HepG2 (cell line): Measurements from ENCODE around the gene PPM1G. TPM values are rescaled to one million over a fixed set of nuclear protein-coding genes. Genes with fewer than 3 reads are reported as not detected.

ENCODE experiments used
- AGO1 ChIP-seq: fragments of 200-400 bp; formaldehyde crosslinking; IDR thresholded peaks from 2 replicates; pipeline ENCODE4 v1.6.1; 2017; ENCODE audit warnings: mild to moderate bottlenecking, low read depth, low read length, moderate library complexity; ENCODE audit not compliant: poor library complexity, severe bottlenecking
- EHMT2 ChIP-seq: fragments of 200-600 bp; sonication (generic); IDR thresholded peaks from 2 replicates; pipeline ENCODE4 v1.7.0; 2017; ENCODE audit warnings: antibody characterized with exemption, low read depth, low read length, borderline replicate concordance
- FOXP1 ChIP-seq, 2 experiments: fragments of 450-650 bp in 1 of 2; IDR thresholded peaks; 2 replicates each; pipeline ENCODE4 v1.6.1; 2017 to 2018; ENCODE audit warnings: antibody characterized with exemption in 1 of 2
- KAT7 ChIP-seq: IDR thresholded peaks from 2 replicates; pipeline ENCODE4 v1.6.1; 2018; ENCODE audit warnings: borderline replicate concordance, missing compliant biosample characterization
- KLF15 ChIP-seq: sonication (generic); formaldehyde crosslinking; IDR thresholded peaks from 2 replicates; pipeline ENCODE4 v1.8.1; 2023; ENCODE audit warnings: borderline replicate concordance, mild to moderate bottlenecking, inconsistent platforms, missing genetic modification reagents, mixed read lengths
- MBNL3 ChIP-seq: fragments of 250-450 bp; sonication (Bioruptor Pico); conservative IDR thresholded peaks from 2 replicates; pipeline ENCODE4 v1.8.0; 2022; ENCODE audit warnings: mild to moderate bottlenecking, inconsistent platforms
- MEIS2 ChIP-seq: sonication (generic); formaldehyde crosslinking; IDR thresholded peaks from 2 replicates; pipeline ENCODE4 v1.9.0; 2021; ENCODE audit warnings: mild to moderate bottlenecking, missing genetic modification reagents
- MIXL1 ChIP-seq: IDR thresholded peaks from 2 replicates; pipeline ENCODE4 v1.6.1; 2016
- MLLT10 ChIP-seq: sonication (generic); formaldehyde crosslinking; IDR thresholded peaks from 2 replicates; pipeline ENCODE4 v1.4.0; 2020; ENCODE audit warnings: missing genetic modification reagents
- NR0B2 ChIP-seq: sonication (generic); formaldehyde crosslinking; IDR thresholded peaks from 2 replicates; pipeline ENCODE4 v1.4.0; 2020; ENCODE audit warnings: mild to moderate bottlenecking, missing genetic modification reagents
- PATZ1 ChIP-seq: sonication (generic); formaldehyde crosslinking; IDR thresholded peaks from 2 replicates; pipeline ENCODE4 v1.4.0; 2020; ENCODE audit warnings: missing genetic modification reagents
- PCBP1 ChIP-seq: fragments of 200-400 bp; formaldehyde crosslinking; IDR thresholded peaks from 2 replicates; pipeline ENCODE4 v1.6.1; 2017; ENCODE audit warnings: mild to moderate bottlenecking, low read depth, low read length, borderline replicate concordance
- REXO4 ChIP-seq: sonication (generic); formaldehyde crosslinking; IDR thresholded peaks from 2 replicates; pipeline ENCODE4 v1.8.0; 2022; ENCODE audit warnings: missing genetic modification reagents, mild to moderate bottlenecking, borderline replicate concordance
- SCMH1 ChIP-seq: sonication (generic); formaldehyde crosslinking; IDR thresholded peaks from 2 replicates; pipeline ENCODE4 v1.9.0; 2021; ENCODE audit warnings: missing genetic modification reagents, mild to moderate bottlenecking, borderline replicate concordance
- SIX4 ChIP-seq: sonication (generic); formaldehyde crosslinking; IDR thresholded peaks from 2 replicates; pipeline ENCODE4 v1.4.0; 2020; ENCODE audit warnings: missing genetic modification reagents
- TSC22D2 ChIP-seq: sonication (generic); formaldehyde crosslinking; IDR thresholded peaks from 2 replicates; pipeline ENCODE4 v1.5.1; 2020; ENCODE audit warnings: missing genetic modification reagents, mild to moderate bottlenecking, borderline replicate concordance
- XRCC5 ChIP-seq: fragments of 200-400 bp; formaldehyde crosslinking; optimal IDR thresholded peaks from 2 replicates; pipeline ENCODE3; 2017; ENCODE audit warnings: mild to moderate bottlenecking, low read length
- ZC3H13 ChIP-seq: sonication (generic); formaldehyde crosslinking; IDR thresholded peaks from 2 replicates; pipeline ENCODE4 v1.8.1; 2023; ENCODE audit warnings: mild to moderate bottlenecking, missing genetic modification reagents, moderate library complexity
- ZMYM4 ChIP-seq: sonication (generic); formaldehyde crosslinking; IDR thresholded peaks from 2 replicates; pipeline ENCODE4 v1.8.1; 2023; ENCODE audit warnings: mild to moderate bottlenecking, missing genetic modification reagents
- ZNF10 ChIP-seq: sonication (generic); formaldehyde crosslinking; IDR thresholded peaks from 2 replicates; pipeline ENCODE4 v1.4.0; 2020; ENCODE audit warnings: mild to moderate bottlenecking, low read depth, missing genetic modification reagents, borderline replicate concordance
- ZNF34 ChIP-seq: sonication (generic); formaldehyde crosslinking; IDR thresholded peaks from 2 replicates; pipeline ENCODE4 v1.4.0; 2020; ENCODE audit warnings: mild to moderate bottlenecking, missing genetic modification reagents, borderline replicate concordance
- polyA plus RNA-seq, 8 experiments: library from polyadenylated mRNA; depleted of rRNA in 3 of 8; stranded (reverse) in 7 of 8; unstranded in 1 of 8; fragments of >200 nt; fragmentation: Illumina TruSeq in 4 of 8; extraction: Trizol in 4 of 8; gene quantifications; 2 replicates each; pipeline versions ENCODE4 v1.2.1 to v1.2.3, GENCODE V29; 2011 to 2016; ENCODE audit warnings: low read depth in 4 of 8, missing spikeins in 1 of 8, mixed read lengths in 1 of 8; ENCODE audit not compliant: insufficient read depth in 1 of 8
- total RNA-seq, 5 experiments: library from RNA; depleted of rRNA; stranded (reverse); fragments of >200 nt; fragmentation: Illumina TruSeq; extraction: Trizol; gene quantifications; 2 replicates each; pipeline ENCODE4 v1.2.3, GENCODE V29; 2016; ENCODE audit warnings: low read depth in 1 of 5
- TF ChIP-seq, protein P1 (sequence below): sonication (generic); formaldehyde crosslinking; IDR thresholded peaks from 2 replicates; pipeline ENCODE4 v1.8.0; 2022; ENCODE audit warnings: missing genetic modification reagents, mild to moderate bottlenecking, inconsistent platforms, borderline replicate concordance
- TF ChIP-seq, protein P2 (sequence below): sonication (generic); formaldehyde crosslinking; IDR thresholded peaks from 2 replicates; pipeline ENCODE4 v1.4.0; 2020; ENCODE audit warnings: missing genetic modification reagents
- TF ChIP-seq, protein P3 (sequence below): sonication (generic); formaldehyde crosslinking; IDR thresholded peaks from 2 replicates; pipeline ENCODE4 v1.4.0; 2020; ENCODE audit warnings: mild to moderate bottlenecking, missing genetic modification reagents

Gene PPM1G
- total and polyA plus RNA-seq, 2 of the 13 experiments (the other 11 are each of a cell fraction or from before 2014, with no cell fraction given): 58.2 to 213 TPM

DNA sequence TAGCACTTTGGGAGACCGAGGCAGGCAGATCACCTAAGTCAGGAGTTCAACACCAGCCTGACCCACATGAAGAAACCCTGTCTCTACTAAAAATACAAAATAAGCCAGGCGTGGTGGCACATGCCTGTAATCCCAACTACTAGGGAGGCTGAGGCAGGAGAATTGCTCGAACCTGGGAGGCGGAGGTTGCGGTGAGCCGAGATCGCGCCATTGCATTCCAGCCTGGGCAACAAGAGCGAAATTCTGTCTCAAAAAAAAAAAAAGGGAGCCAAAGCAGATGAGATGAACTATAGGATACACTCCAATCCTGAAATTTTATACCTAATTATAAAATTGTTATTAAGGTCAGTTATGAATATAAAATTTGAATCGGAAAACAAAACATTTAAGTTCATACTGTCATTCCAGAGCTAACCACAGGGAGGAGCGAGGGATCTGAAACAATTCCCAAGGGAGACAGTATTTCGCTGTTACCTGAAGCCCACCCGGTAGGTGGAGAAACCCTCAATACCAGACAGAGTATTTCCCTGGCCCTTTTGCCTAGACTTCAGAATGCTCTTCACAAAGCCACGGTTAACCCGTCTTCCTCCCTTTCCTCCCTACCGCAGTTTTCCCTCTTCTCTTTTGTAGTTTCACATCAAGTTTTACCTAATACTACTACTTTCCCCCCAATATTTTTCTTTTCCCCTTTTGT lies 1.4 kb downstream of the PPM1G start (continued):
- TF ChIP-seq MIXL1 (CRISPR knock-in tag) (no peak), ZC3H13 (CRISPR knock-in tag) (no peak), TSC22D2 (0 out of 2 replicates have a peak, but pooled peaks have one; percentile 14), SIX4 (CRISPR knock-in tag) (no peak), KLF15 (CRISPR knock-in tag) (no peak), NR0B2 (CRISPR knock-in tag) (no peak), MBNL3 (CRISPR knock-in tag) (no peak), ZNF10 (CRISPR knock-in tag) (no peak), EHMT2 (no peak), KAT7 (CRISPR knock-in tag) (peak; percentile 67; the same call in 1 of the 2 replicates), MLLT10 (CRISPR knock-in tag) (no peak), XRCC5 (no peak), ZNF34 (CRISPR knock-in tag) (no peak), FOXP1 (IDR thresholded peaks at IDR 0.05) (no peak), FOXP1 (CRISPR knock-in tag; IDR thresholded peaks at IDR 0.05) (no peak), REXO4 (no peak), ZMYM4 (CRISPR knock-in tag) (0 out of 2 replicates have a peak, but pooled peaks have one; percentile 32), SCMH1 (CRISPR knock-in tag) (no peak), PCBP1 (no peak), AGO1 (no peak), MEIS2 (CRISPR knock-in tag) (no peak), PATZ1 (peak; percentile 26; the same call in 1 of the 2 replicates)
- TF ChIP-seq, protein P1, sequence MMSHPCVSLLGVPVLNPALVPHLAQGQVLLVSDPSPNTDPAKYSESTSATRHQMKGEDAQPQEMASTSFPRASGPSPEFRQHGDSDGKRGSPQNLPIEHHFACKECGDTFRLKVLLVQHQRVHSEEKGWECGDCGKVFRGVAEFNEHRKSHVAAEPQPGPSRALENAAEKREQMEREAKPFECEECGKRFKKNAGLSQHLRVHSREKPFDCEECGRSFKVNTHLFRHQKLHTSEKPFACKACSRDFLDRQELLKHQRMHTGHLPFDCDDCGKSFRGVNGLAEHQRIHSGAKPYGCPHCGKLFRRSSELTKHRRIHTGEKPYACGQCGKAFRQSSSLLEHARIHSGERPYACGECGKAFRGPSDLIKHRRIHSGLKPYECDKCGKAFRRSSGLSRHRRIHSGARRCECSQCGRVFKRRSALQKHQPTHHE (CRISPR knock-in tag): no peak
- TF ChIP-seq, protein P2, sequence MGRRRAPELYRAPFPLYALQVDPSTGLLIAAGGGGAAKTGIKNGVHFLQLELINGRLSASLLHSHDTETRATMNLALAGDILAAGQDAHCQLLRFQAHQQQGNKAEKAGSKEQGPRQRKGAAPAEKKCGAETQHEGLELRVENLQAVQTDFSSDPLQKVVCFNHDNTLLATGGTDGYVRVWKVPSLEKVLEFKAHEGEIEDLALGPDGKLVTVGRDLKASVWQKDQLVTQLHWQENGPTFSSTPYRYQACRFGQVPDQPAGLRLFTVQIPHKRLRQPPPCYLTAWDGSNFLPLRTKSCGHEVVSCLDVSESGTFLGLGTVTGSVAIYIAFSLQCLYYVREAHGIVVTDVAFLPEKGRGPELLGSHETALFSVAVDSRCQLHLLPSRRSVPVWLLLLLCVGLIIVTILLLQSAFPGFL (CRISPR knock-in tag): no peak
- TF ChIP-seq, protein P3, sequence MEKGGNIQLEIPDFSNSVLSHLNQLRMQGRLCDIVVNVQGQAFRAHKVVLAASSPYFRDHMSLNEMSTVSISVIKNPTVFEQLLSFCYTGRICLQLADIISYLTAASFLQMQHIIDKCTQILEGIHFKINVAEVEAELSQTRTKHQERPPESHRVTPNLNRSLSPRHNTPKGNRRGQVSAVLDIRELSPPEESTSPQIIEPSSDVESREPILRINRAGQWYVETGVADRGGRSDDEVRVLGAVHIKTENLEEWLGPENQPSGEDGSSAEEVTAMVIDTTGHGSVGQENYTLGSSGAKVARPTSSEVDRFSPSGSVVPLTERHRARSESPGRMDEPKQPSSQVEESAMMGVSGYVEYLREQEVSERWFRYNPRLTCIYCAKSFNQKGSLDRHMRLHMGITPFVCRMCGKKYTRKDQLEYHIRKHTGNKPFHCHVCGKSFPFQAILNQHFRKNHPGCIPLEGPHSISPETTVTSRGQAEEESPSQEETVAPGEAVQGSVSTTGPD (CRISPR knock-in tag): no peak
